Keratinocyte (primary cell): ENCODE results near the gene CNPY2. TPM values are rescaled to one million over a fixed set of nuclear protein-coding genes. Genes with fewer than 3 reads are reported as not detected.
A peak's percentile ranks its signal among the peaks of the same experiment; 100 is the strongest.
"Not testable (repeated sequence)": the region's sequence is repeated elsewhere in the genome, so short reads cannot be mapped to it uniquely, and the experiment has no call there.

Experiments
- DNase-seq: peaks from one replicate; pipeline ENCODE4 v3.0.0-alpha.2; 2011; ENCODE audit warnings: low read depth, missing footprints, low spot score
- FAIRE-seq: peaks from 2 replicates; lab custom pipeline; 2011; peaks lifted over from hg19 to GRCh38; lab: Jason Lieb, UNC
- H2AFZ ChIP-seq: 2 replicates; pipeline ENCODE4 v1.6.0; 2012; ENCODE audit warnings: low read length, control low read depth, inconsistent platforms; ENCODE audit not compliant: control insufficient read depth
- H3K27ac ChIP-seq: 2 replicates; pipeline ENCODE4 v1.5.1; 2011; ENCODE audit warnings: low read length; ENCODE audit not compliant: control insufficient read depth, insufficient read depth
- H3K27me3 ChIP-seq: 3 replicates; pipeline ENCODE4 v1.6.0; 2011; ENCODE audit warnings: low read length; ENCODE audit not compliant: control insufficient read depth, insufficient read depth; ENCODE audit errors: extremely low read depth
- H3K36me3 ChIP-seq, 2 experiments: 2 replicates in 1 of 2; 3 replicates in 1 of 2; pipeline ENCODE4 v1.5.1; 2011; ENCODE audit warnings: low read length in 2 of 2, mild to moderate bottlenecking in 1 of 2; ENCODE audit not compliant: control insufficient read depth in 2 of 2, insufficient read depth in 2 of 2; ENCODE audit errors: extremely low read depth in 1 of 2
- H3K4me1 ChIP-seq: 3 replicates; pipeline ENCODE4 v1.5.1; 2011; ENCODE audit warnings: low read length; ENCODE audit not compliant: control insufficient read depth, insufficient read depth; ENCODE audit errors: extremely low read depth
- H3K4me2 ChIP-seq: 3 replicates; pipeline ENCODE4 v1.6.0; 2011; ENCODE audit warnings: low read depth, low read length; ENCODE audit not compliant: control insufficient read depth, insufficient read depth; ENCODE audit errors: extremely low read depth
- H3K4me3 ChIP-seq, 3 experiments: fragments of 200-600 bp in 1 of 3; sonication (generic) in 1 of 3; 2 replicates in 2 of 3; 3 replicates in 1 of 3; pipeline ENCODE4 v1.5.1; 2011 to 2016; ENCODE audit warnings: low read length in 3 of 3, mild to moderate bottlenecking in 3 of 3, control low read depth in 2 of 3, inconsistent platforms in 1 of 3, low read depth in 1 of 3, mixed read lengths in 1 of 3, mixed run types in 1 of 3, moderate library complexity in 1 of 3; ENCODE audit not compliant: control insufficient read depth in 2 of 3, insufficient read depth in 2 of 3; ENCODE audit errors: extremely low read depth in 1 of 3
- H3K79me2 ChIP-seq: 2 replicates; pipeline ENCODE4 v1.6.0; 2012; ENCODE audit warnings: low read length; ENCODE audit not compliant: control insufficient read depth, insufficient read depth
- H3K9ac ChIP-seq: 3 replicates; pipeline ENCODE4 v1.6.0; 2011; ENCODE audit warnings: low read length; ENCODE audit not compliant: control insufficient read depth, insufficient read depth; ENCODE audit errors: extremely low read depth
- H3K9me1 ChIP-seq: 3 replicates; pipeline ENCODE4 v1.6.0; 2011; ENCODE audit warnings: low read length; ENCODE audit not compliant: control insufficient read depth, insufficient read depth; ENCODE audit errors: extremely low read depth
- H3K9me3 ChIP-seq: 2 replicates; pipeline ENCODE4 v1.5.1; 2012; ENCODE audit warnings: low read depth, low read length; ENCODE audit not compliant: control insufficient read depth
- H4K20me1 ChIP-seq: 3 replicates; pipeline ENCODE4 v1.6.0; 2011; ENCODE audit warnings: low read length; ENCODE audit not compliant: control insufficient read depth, insufficient read depth; ENCODE audit errors: extremely low read depth
- EZH2 ChIP-seq: IDR thresholded peaks from one replicate; pipeline ENCODE4 v1.6.1; 2012; ENCODE audit warnings: inconsistent platforms, mild to moderate bottlenecking, low read length, moderate library complexity
- dilution Hi-C: fragments of 300-500 bp; cut with MboI; formaldehyde crosslinking; loops from one replicate; pipeline ENCODE4 v1.7.0; 2020; ENCODE audit warnings: low sequenced_read_pairs; ENCODE audit not compliant: extremely low pct_ligation_motif_present
- polyA plus RNA-seq, 5 experiments: library from polyadenylated mRNA; depleted of rRNA in 3 of 5; stranded (reverse) in 3 of 5; stranded (forward) in 1 of 5; unstranded in 1 of 5; fragments of >200 nt; gene quantifications; 1 replicate in 1 of 5; 2 replicates in 3 of 5; 3 replicates in 1 of 5; pipeline versions ENCODE4 v1.2.1 to v1.2.3, GENCODE V29; 2011 to 2012; ENCODE audit warnings: missing spikeins in 2 of 5, low read depth in 1 of 5, low replicate concordance in 1 of 5
- TF ChIP-seq, protein P1 (sequence below), 3 experiments: IDR thresholded peaks in 1 of 3; conservative IDR thresholded peaks in 1 of 3; optimal IDR thresholded peaks in 1 of 3; 2 replicates in 2 of 3; 3 replicates in 1 of 3; pipeline versions ENCODE3 to v1.5.1; 2011; ENCODE audit warnings: low read length in 3 of 3, mild to moderate bottlenecking in 3 of 3, moderate library complexity in 2 of 3, control low read depth in 1 of 3, inconsistent platforms in 1 of 3; ENCODE audit not compliant: insufficient read depth in 2 of 3; ENCODE audit errors: extremely low read depth in 1 of 3

Gene CNPY2
- polyA plus RNA-seq, 1 donor (not counting 4 experiments of a cell fraction or from before 2014, with no cell fraction given), result 162 TPM

DNA sequence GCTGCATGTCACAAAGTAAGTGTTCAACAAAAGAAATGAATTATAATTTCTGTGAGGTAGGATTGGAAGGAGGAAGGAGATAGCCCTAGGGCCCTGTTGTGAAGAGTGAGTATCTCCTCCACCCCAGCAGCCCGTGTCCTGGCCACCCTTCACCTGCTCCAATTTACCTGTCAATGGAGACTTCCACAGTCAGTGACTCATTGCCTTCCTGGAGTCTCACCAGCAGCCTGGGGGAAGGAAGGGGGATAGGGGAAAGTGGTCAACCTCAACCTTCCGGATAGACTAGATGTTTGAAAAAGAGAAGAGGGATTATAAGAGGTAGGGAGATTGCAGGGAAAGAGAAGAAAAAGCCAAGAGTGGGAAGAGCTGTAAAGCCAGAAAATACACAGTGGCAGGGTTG lies 34.9 kb upstream of the CNPY2 start:
- no peak for TF ChIP-seq EZH2
- TF ChIP-seq, protein P1, sequence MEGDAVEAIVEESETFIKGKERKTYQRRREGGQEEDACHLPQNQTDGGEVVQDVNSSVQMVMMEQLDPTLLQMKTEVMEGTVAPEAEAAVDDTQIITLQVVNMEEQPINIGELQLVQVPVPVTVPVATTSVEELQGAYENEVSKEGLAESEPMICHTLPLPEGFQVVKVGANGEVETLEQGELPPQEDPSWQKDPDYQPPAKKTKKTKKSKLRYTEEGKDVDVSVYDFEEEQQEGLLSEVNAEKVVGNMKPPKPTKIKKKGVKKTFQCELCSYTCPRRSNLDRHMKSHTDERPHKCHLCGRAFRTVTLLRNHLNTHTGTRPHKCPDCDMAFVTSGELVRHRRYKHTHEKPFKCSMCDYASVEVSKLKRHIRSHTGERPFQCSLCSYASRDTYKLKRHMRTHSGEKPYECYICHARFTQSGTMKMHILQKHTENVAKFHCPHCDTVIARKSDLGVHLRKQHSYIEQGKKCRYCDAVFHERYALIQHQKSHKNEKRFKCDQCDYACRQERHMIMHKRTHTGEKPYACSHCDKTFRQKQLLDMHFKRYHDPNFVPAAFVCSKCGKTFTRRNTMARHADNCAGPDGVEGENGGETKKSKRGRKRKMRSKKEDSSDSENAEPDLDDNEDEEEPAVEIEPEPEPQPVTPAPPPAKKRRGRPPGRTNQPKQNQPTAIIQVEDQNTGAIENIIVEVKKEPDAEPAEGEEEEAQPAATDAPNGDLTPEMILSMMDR (optimal IDR thresholded peaks at IDR 0.05 in 1 of 3, IDR thresholded peaks at IDR 0.05 in 1 of 3, conservative IDR thresholded peaks at IDR 0.05 in 1 of 3; ENCODE audit: extremely low read depth in 1 of 3, insufficient read depth in 2 of 3, low read length in 3 of 3), result no peak
- dilution Hi-C loops, result no loop called here
- H3K4me1 ChIP-seq, result peaks cover 6% of the 10 kb centered on the region
- H3K27me3 ChIP-seq, result no peaks in the 10 kb centered on the region
- H3K36me3 ChIP-seq, result peaks cover 60 to 61% of the 10 kb centered on the region in 2 experiments
- no peak overlapping the region for H3K27ac ChIP-seq
- DNase-seq (no peak), FAIRE-seq (peak; percentile 67)
- H3K9me1 ChIP-seq, result no peaks in the 10 kb centered on the region
- H3K4me3 ChIP-seq, result no peak overlapping the region
- no peak overlapping the region for H2AFZ ChIP-seq
- no peaks in the 10 kb centered on the region for H3K79me2 ChIP-seq
- H3K9ac ChIP-seq, result no peak overlapping the region
- no peaks in the 10 kb centered on the region for H4K20me1 ChIP-seq
- H3K9me3 ChIP-seq, result no peaks in the 10 kb centered on the region
- no peak overlapping the region for H3K4me2 ChIP-seq

DNA sequence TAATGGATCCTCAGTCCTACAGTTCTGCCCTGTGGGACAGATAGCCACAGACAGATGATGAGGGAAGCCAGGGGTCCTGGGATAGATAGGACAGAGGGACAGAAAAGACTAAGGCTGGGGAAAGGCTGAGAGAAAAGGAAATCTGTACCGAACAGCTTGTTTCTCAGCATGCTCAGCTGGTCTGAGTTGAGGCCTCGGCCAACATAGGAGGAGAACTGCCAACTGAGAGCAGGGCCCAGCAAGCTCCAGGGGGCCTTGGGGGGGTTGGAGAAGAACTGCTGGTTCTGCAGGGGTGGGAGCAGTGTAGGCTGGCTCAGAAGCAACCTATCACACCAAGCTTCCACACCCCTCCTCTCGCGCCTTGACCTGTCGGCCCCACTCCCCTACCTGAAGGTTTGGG lies 33.0 kb upstream of the CNPY2 start:
- no peak overlapping the region for H3K27ac ChIP-seq
- no peaks in the 10 kb centered on the region for H3K9me1 ChIP-seq
- DNase-seq (no peak), FAIRE-seq (no peak)
- dilution Hi-C loops, result no loop called here
- H3K27me3 ChIP-seq, result no peaks in the 10 kb centered on the region
- H2AFZ ChIP-seq, result no peak overlapping the region
- H3K4me1 ChIP-seq, result peaks cover 6% of the 10 kb centered on the region
- H4K20me1 ChIP-seq, result no peaks in the 10 kb centered on the region
- no peak overlapping the region for H3K4me3 ChIP-seq
- H3K9me3 ChIP-seq, result no peaks in the 10 kb centered on the region
- no peak overlapping the region for H3K4me2 ChIP-seq
- no peaks in the 10 kb centered on the region for H3K79me2 ChIP-seq
- H3K9ac ChIP-seq, result no peak overlapping the region
- H3K36me3 ChIP-seq, result peaks cover 49 to 56% of the 10 kb centered on the region in 2 experiments
- TF ChIP-seq, protein P1 (optimal IDR thresholded peaks at IDR 0.05 in 1 of 3, IDR thresholded peaks at IDR 0.05 in 1 of 3, conservative IDR thresholded peaks at IDR 0.05 in 1 of 3; ENCODE audit: extremely low read depth in 1 of 3, insufficient read depth in 2 of 3, low read length in 3 of 3), result no peak
- TF ChIP-seq EZH2, result no peak

DNA sequence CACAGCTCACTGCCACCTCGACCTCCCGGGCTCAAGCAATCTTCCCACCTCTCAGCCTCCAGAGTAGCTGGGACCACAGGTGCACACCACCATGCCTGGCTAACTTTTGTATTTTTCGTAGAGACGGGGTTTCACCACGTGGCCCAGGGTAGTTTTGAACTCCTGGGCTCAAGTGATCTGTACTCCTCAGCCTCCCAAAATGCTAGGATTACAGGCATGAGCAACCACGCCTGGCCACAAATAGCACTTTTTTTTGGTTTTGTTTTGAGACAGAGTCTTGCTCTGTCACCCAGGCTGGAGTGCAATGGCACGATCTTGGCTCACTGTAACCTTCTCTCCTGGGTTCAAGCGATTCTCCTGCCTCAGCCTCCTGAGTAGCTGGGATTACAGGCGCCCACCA lies 31.5 kb upstream of the CNPY2 start:
- FAIRE-seq, H3K4me3 ChIP-seq: not testable (repeated sequence)

More for the DNA sequence above, 31.5 kb upstream of the CNPY2 start:
- H2AFZ ChIP-seq, H3K9ac ChIP-seq, H3K27ac ChIP-seq, H4K20me1 ChIP-seq, H3K27me3 ChIP-seq, DNase-seq, dilution Hi-C loops, H3K79me2 ChIP-seq, H3K4me1 ChIP-seq, H3K4me2 ChIP-seq, H3K9me1 ChIP-seq, H3K9me3 ChIP-seq: not testable (repeated sequence)
- peaks cover 56 to 58% of the 10 kb centered on the region in 2 experiments for H3K36me3 ChIP-seq
